Mucosa of stomach (tissue), 1 donor: ENCODE measurements around the gene CCDC80.
"Not testable (repeated sequence)": the region's sequence is repeated elsewhere in the genome, so short reads cannot be mapped to it uniquely, and the experiment has no call there.

Experiments
- H3K27me3 ChIP-seq: one replicate; pipeline ENCODE4 v1.7.0; 2013; ENCODE audit warnings: mild to moderate bottlenecking, low read length; ENCODE audit not compliant: control insufficient read depth, insufficient read depth
- H3K36me3 ChIP-seq: one replicate; pipeline ENCODE4 v1.7.0; 2013; ENCODE audit warnings: low read length; ENCODE audit not compliant: control insufficient read depth, insufficient read depth
- H3K4me1 ChIP-seq: one replicate; pipeline ENCODE4 v1.7.0; 2013; ENCODE audit warnings: mild to moderate bottlenecking, low read length; ENCODE audit not compliant: control insufficient read depth, insufficient read depth
- H3K4me3 ChIP-seq: one replicate; pipeline ENCODE4 v1.7.0; 2013; ENCODE audit warnings: low read length
- H3K9ac ChIP-seq: one replicate; pipeline ENCODE4 v1.7.0; 2013; ENCODE audit warnings: mild to moderate bottlenecking, low read length, moderate library complexity
- H3K9me3 ChIP-seq: one replicate; pipeline ENCODE4 v1.7.0; 2013; ENCODE audit warnings: mild to moderate bottlenecking, low read length, moderate library complexity; ENCODE audit not compliant: control insufficient read depth
- donor health status: Pancreatic carcinoma.

The CCDC80 gene

DNA sequence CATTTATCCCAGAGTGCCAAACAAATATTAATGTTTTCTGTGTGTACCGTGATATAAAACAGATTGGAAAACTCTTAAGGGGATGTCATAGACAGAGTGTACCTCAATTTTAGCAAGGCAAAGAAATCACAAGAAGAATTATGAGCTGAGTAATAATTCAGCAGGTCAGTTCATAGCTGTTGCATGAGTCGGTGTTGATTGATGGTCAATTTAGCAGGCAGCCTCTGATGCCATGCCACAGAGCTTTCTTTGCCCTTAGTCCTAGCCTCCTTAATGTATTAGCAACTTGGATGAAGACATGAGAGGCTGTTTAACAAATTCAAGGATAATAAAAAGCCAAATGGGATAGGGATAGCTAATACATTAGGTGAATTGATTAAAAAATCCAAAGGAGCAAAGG, 72.3 kb downstream of the CCDC80 start:
- no peaks in the 10 kb centered on the region for H3K4me1 ChIP-seq
- H3K27me3 ChIP-seq = no peaks in the 10 kb centered on the region
- no peak overlapping the region for H3K4me3 ChIP-seq
- H3K9ac ChIP-seq = no peak overlapping the region
- no peaks in the 10 kb centered on the region for H3K9me3 ChIP-seq
- no peaks in the 10 kb centered on the region for H3K36me3 ChIP-seq

DNA sequence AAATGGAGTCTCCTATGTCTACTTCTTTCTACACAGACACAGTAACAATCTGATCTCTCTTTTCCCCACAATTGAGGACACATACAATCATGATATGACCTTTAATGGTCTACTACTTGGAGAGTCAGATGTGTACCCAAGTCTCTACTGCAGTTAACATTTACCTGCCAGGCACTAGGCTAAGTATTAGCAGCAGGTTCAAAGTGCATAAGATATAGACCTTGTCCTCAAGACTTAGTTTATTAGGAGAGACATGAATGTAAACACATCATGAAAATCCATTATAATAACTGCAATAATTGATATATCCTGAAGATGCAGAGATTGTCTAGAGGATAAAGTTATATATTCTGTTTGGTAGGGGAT, 76.0 kb downstream of the CCDC80 start:
- H3K27me3 ChIP-seq = no peaks in the 10 kb centered on the region
- H3K36me3 ChIP-seq = no peaks in the 10 kb centered on the region
- H3K9me3 ChIP-seq = no peaks in the 10 kb centered on the region
- H3K9ac ChIP-seq = no peak overlapping the region
- H3K4me3 ChIP-seq = no peak overlapping the region
- H3K4me1 ChIP-seq = peaks cover 5% of the 10 kb centered on the region

DNA sequence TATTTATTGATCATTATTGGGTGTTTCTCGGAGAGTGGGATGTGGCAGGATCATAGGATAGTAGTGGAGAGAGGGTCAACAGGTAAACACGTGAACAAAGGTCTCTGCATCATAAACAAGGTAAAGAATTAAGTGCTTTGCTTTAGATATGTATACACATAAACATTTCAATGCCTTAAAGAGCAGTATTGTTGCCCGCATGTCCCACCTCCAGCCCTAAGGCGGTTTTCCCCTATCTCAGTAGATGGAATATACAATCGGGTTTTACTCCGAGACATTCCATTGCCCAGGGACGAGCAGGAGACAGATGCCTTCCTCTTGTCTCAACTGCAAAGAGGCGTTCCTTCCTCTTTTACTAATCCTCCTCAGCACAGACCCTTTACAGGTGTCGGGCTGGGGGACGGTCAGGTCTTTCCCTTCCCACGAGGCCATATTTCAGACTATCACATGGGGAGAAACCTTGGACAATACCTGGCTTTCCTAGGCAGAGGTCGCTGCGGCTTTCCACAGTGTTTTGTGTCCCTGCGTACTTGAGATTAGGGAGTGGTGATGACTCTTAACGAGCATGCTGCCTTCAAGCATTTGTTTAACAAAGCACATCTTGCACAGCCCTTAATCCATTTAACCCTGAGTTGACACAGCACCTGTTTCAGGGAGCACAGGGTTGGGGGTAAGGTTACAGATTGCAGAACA, 76.5 kb downstream of the CCDC80 start:
- not testable (repeated sequence) for H3K4me3 ChIP-seq, H3K9me3 ChIP-seq, H3K4me1 ChIP-seq, H3K9ac ChIP-seq, H3K36me3 ChIP-seq, H3K27me3 ChIP-seq

DNA sequence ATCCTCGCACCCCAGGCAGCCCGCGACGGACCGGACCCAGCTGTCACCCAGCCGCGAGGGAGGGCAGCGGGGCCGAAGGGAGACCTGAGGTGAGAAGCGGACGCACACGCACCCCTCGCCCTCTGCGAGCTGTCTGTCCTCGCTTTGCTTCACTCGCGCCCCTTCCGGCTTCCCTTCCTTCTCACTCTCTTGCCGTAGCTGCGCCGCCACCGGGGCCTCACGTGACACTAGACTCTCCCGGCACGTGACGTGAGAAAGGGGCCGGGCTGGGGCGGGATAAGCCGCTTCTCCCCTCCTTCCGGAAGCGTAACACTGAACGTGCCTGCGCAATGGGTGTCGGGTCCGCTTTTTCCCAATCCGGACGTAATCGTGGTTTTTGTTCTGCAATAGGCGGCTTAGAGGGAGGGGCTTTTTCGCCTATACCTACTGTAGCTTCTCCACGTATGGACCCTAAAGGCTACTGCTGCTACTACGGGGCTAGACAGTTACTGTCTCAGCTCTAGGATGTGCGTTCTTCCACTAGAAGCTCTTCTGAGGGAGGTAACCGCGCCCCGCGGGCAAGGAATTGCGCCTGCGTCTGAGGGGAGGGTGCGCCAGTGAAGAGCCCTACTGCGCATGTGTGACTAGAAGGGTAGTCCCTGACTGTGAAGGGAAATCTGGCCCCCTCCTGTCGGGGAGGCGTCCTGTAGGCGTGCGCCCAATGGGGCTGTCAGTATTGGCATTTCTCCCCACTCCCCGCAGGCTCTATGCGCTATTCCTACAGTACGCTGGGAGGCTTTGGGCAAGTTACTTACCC, 79.0 kb downstream of the CCDC80 start, which contains the start of the genes ATG3 and SLC35A5:
Gene ATG3, minus strand, starts transcription at position 229 of the 796 bp plus-strand sequence. CDS start 434 bp downstream, outside the sequence.
Gene SLC35A5, plus strand, starts transcription at position 312 of the 796 bp plus-strand sequence. CDS start 1,359 bp downstream, outside the sequence.
- Histone ChIP-seq H3K4me1 (peaks cover 5% of the 10 kb centered on the region), H3K4me3 (peak within 1 kb of the TSS; percentile 58), H3K9me3 (no peaks in the 10 kb centered on the region), H3K9ac (peak within 1 kb of the TSS; percentile 73), H3K27me3 (no peaks in the 10 kb centered on the region), H3K36me3 (no peaks in the 10 kb centered on the region)

DNA sequence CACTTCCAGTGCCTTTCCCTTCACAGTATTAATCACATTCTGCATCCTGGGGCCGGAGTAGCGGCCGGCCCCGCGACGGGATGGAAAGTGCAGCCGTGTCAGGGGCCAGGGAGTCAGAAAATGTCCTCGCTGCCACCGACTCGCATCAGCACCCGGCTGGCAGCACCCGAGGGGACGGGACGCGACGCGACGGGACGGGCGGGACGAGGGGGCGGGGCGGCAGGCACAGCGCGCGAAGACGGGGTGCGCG, 79.5 kb downstream of the CCDC80 start:
- Histone ChIP-seq H3K27me3 (no peaks in the 10 kb centered on the region), H3K4me3 (peak overlapping the region; percentile 58), H3K4me1 (peaks cover 5% of the 10 kb centered on the region), H3K9me3 (no peaks in the 10 kb centered on the region), H3K9ac (peak overlapping the region; percentile 73), H3K36me3 (no peaks in the 10 kb centered on the region)

DNA sequence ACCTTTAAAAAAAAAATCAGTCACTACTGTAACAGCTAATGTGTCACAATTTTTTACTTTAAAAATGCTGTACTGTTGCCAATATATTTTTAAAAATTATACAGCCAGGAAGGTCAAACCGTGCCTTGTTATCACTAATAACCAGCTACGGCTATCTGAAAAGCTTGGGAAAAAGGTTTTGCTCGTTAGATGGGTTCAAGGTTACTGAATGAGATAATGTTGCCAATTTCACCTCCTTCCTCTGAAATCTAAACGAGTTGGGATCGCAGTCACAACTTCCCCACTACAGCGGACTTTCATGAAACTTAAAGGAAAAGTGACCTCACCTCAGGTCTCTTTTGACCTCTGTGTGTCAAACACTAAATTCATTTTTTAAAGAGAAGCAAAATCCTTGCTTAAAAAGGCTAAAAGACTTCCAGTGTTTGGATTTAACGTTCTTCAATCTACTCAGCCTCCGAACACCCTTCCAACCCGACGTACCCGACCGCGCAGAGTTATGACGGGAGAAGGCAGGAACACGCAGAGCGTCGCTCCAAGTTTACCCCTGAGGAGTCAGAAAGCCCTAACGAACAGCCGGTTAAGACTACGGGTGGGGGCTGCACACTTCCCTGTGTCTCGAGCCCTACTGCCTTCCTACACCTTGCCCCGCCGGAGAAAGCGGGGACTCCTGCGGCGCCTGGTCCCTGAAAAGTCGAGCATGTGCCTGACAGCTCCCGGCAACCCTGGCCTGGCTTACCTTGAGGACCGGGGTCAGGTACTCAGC, 80.0 kb downstream of the CCDC80 start:
- H3K27me3 ChIP-seq = no peaks in the 10 kb centered on the region

DNA sequence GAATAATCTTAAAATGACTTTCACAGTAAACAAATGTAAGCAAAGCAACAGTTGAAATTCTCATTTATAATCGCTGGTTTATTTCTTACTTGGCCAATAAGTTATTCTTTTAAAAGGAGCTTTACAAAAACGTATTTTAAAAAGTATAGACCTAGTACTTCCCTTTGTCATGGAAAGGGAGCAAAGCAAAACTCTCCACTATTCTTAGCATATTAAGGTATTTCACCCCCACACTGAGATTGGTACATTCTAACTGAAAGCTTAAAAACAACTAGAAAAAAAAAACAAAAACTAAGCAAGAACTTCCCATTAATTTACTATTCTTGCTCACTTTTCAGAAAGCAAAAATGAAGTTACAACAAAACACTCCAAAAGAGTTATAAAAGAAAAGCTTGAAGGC, 80.6 kb downstream of the CCDC80 start:
- Histone ChIP-seq H3K9me3 (no peaks in the 10 kb centered on the region), H3K4me1 (peaks cover 12% of the 10 kb centered on the region), H3K9ac (peak overlapping the region; percentile 73), H3K4me3 (peak overlapping the region; percentile 58), H3K36me3 (no peaks in the 10 kb centered on the region), H3K27me3 (no peaks in the 10 kb centered on the region)

More for the DNA sequence above, 80.0 kb downstream of the CCDC80 start:
- no peaks in the 10 kb centered on the region for H3K36me3 ChIP-seq
- peak overlapping the region; percentile 73 for H3K9ac ChIP-seq
- H3K4me1 ChIP-seq = peaks cover 6% of the 10 kb centered on the region
- H3K4me3 ChIP-seq = peak overlapping the region; percentile 58
- no peaks in the 10 kb centered on the region for H3K9me3 ChIP-seq

DNA sequence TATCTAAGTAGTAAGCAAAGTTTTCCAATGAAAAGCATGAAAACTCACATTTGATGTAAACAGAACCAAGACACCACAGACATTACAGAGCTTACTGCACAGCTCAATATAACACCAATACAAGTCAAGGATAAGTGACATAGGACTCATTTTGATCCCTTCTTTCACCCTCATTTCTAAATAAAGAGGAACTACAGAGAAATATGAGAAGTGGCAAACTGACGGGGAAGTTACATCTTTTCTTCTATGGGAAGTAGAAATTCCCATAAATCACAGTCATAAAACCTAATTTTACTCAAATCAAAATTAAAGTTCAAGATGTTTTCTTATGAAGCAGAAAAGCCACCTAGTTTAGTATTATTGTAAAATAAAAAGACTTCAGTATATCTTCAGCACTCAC, 83.0 kb downstream of the CCDC80 start:
- H3K36me3 ChIP-seq = no peaks in the 10 kb centered on the region
- no peak overlapping the region for H3K9ac ChIP-seq
- H3K4me3 ChIP-seq = no peak overlapping the region
- H3K27me3 ChIP-seq = no peaks in the 10 kb centered on the region
- no peaks in the 10 kb centered on the region for H3K9me3 ChIP-seq
- peaks cover 10% of the 10 kb centered on the region for H3K4me1 ChIP-seq

DNA sequence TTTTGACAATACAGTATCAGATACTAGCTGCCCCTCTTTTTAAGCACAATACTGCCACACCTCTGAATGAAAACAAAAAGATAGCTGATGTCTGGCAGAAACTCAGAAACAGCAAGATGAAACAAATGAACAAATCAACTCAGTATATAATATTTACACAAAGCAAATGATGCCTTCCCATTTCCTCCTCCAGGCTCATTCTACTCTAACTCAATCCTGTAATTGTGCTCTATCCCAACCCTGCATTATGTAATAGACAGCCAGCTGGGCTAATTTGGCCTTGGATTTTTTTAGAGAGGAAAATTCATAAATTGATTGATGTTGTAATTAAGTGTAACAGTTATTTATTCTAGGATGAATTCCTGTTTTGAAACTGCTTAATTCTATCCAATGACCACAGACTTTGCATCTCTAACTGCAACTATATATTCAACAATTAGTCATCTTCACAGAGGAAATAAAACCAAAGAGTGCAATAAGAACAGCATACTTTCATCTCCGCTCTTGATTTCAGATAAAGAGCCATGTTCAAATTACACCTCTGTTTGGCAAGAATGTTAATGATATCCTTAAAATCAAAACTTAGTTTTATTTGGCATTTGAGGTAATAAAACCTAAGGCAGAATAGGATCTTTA, 85.3 kb downstream of the CCDC80 start:
- H3K27me3 ChIP-seq = no peaks in the 10 kb centered on the region
- peaks cover 10% of the 10 kb centered on the region for H3K4me1 ChIP-seq
- no peaks in the 10 kb centered on the region for H3K36me3 ChIP-seq
- H3K4me3 ChIP-seq = no peak overlapping the region
- no peaks in the 10 kb centered on the region for H3K9me3 ChIP-seq
- H3K9ac ChIP-seq = no peak overlapping the region

DNA sequence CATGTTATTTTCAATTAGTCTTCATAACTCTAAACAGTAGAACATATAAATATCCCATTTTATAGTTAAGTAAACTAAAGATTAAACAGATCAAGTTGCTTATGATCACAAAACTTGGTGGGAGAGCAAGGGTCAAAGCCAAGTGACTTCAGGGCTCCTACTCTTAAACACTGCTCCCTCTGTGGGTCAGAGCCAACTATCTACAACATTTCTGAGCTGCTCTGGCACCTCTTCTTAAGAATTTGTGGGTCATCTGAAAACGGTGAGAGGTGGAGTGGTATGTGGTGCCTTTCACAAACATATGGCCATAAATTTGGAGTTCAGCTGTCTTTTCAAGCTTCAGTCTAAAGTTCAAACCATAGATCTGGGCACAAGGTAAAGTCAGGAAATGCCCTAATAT, 90.1 kb downstream of the CCDC80 start:
- H3K4me1 ChIP-seq = peaks cover 8% of the 10 kb centered on the region
- H3K36me3 ChIP-seq = peaks cover 3% of the 10 kb centered on the region
- H3K27me3 ChIP-seq = no peaks in the 10 kb centered on the region
- H3K9me3 ChIP-seq = no peaks in the 10 kb centered on the region
- H3K9ac ChIP-seq = no peak overlapping the region
- H3K4me3 ChIP-seq = no peak overlapping the region
